K562 (cell line): ENCODE results near the gene BEND6. TPM values are rescaled to one million over a fixed set of nuclear protein-coding genes. Genes with fewer than 3 reads are reported as not detected.

ENCODE experiments used
- ATAC-seq: fragments of 200-7000 bp; cut with Tn5 transposase; 3 replicates; pipeline ENCODE4 v1.9.1; 2020; ENCODE audit warnings: moderate library complexity
- BruUV-seq: library from RNA; stranded (reverse); fragments of 400-500 nt; replicated peaks from 2 replicates; lab custom pipeline; 2021; lab: Mats Ljungman, UMichigan
- CTCF ChIA-PET: fragments of 300-600 bp; formaldehyde crosslinking; extraction: SDS; loops from one replicate; lab custom pipeline; 2021; ENCODE audit warnings: low intra/inter-chr PET ratio; lab: Yijun Ruan, JAX
- POLR2A ChIA-PET: fragments of 300-600, 350-650 bp; sonication (Branson Sonifier 250); formaldehyde crosslinking; extraction: SDS; loops from one replicate; lab custom pipeline; 2021; ENCODE audit warnings: antibody characterized with exemption, inconsistent platforms; lab: Yijun Ruan, JAX
- DNase-seq, 4 experiments: peaks; one replicate each; pipeline versions ENCODE4 v3.0.0 to v3.0.0-alpha.2; 2011 to 2018; ENCODE audit warnings: low spot score in 3 of 4, mixed read lengths in 3 of 4; ENCODE audit errors: extremely low read depth in 1 of 4
- FAIRE-seq: peaks from 2 replicates; lab custom pipeline; 2011; peaks lifted over from hg19 to GRCh38; lab: Jason Lieb, UNC
- H2AFZ ChIP-seq: 2 replicates; pipeline ENCODE4 v1.6.0; 2011; ENCODE audit warnings: low read depth, low read length, control low read depth, inconsistent platforms
- H3K27ac ChIP-seq: fragments of 200-600 bp; 3 replicates; pipeline ENCODE4 v1.8.0; 2011; ENCODE audit warnings: low read depth, mild to moderate bottlenecking, control low read depth, inconsistent platforms, low read length, moderate library complexity, mixed read lengths; ENCODE audit errors: extremely low read depth
- H3K27me3 ChIP-seq, 2 experiments: fragments of 300-600 bp in 1 of 2; 2 replicates in 1 of 2; 3 replicates in 1 of 2; pipeline versions ENCODE4 v1.6.0 to v1.8.0; 2011; ENCODE audit warnings: inconsistent platforms in 2 of 2, low read length in 2 of 2, mild to moderate bottlenecking in 1 of 2, mixed read lengths in 1 of 2, moderate library complexity in 1 of 2; ENCODE audit not compliant: control insufficient read depth in 2 of 2, insufficient read depth in 2 of 2
- H3K36me3 ChIP-seq: fragments of 300-600 bp; 3 replicates; pipeline ENCODE4 v1.8.0; 2011; ENCODE audit warnings: mild to moderate bottlenecking, low read length, inconsistent platforms; ENCODE audit not compliant: control insufficient read depth, insufficient read depth
- H3K4me1 ChIP-seq, 2 experiments: fragments of 200-600 bp in 1 of 2; replicated peaks in 1 of 2; 2 replicates in 1 of 2; 3 replicates in 1 of 2; pipeline versions ENCODE4 v1.5.1 to v1.8.0; 2011; ENCODE audit warnings: inconsistent platforms in 2 of 2, low read length in 2 of 2, mild to moderate bottlenecking in 1 of 2, mixed read lengths in 1 of 2, moderate library complexity in 1 of 2; ENCODE audit not compliant: control insufficient read depth in 2 of 2, insufficient read depth in 2 of 2
- H3K4me2 ChIP-seq: 2 replicates; pipeline ENCODE4 v1.6.1; 2011; ENCODE audit warnings: low read length, control low read depth, inconsistent platforms, mixed read lengths; ENCODE audit not compliant: insufficient read depth
- H3K4me3 ChIP-seq: fragments of 200-600 bp; sonication (generic), shearing (Covaris generic); 2 replicates; pipeline ENCODE4 v1.5.1; 2016; ENCODE audit warnings: control low read depth, inconsistent platforms
- H3K79me2 ChIP-seq: fragments of 200-600 bp; 3 replicates; pipeline ENCODE4 v1.8.0; 2011; ENCODE audit warnings: low read length, inconsistent platforms; ENCODE audit not compliant: control insufficient read depth, insufficient read depth
- H3K9ac ChIP-seq, 2 experiments: 2 replicates each; pipeline versions ENCODE4 v1.6.0 to v1.6.1; 2011; ENCODE audit warnings: low read depth in 2 of 2, low read length in 2 of 2, control low read depth in 1 of 2, inconsistent platforms in 1 of 2, mild to moderate bottlenecking in 1 of 2, mixed read lengths in 1 of 2; ENCODE audit not compliant: insufficient read depth in 1 of 2
- H3K9me1 ChIP-seq: one replicate; pipeline ENCODE4 v1.6.0; 2011; ENCODE audit warnings: inconsistent platforms, mild to moderate bottlenecking, low read length, moderate library complexity; ENCODE audit not compliant: control insufficient read depth, insufficient read depth
- H3K9me3 ChIP-seq: replicated peaks from 2 replicates; pipeline ENCODE4 v1.5.1; 2011; ENCODE audit warnings: low read depth, low read length, inconsistent platforms; ENCODE audit not compliant: control insufficient read depth, insufficient read depth
- H4K20me1 ChIP-seq: replicated peaks from 2 replicates; pipeline ENCODE4 v1.6.1; 2011; ENCODE audit warnings: low read length, inconsistent platforms, mixed read lengths; ENCODE audit not compliant: control insufficient read depth, insufficient read depth
- BCOR ChIP-seq: fragments of 450-650 bp; IDR thresholded peaks from 2 replicates; pipeline ENCODE4 v1.6.1; 2016
- HMGN3 ChIP-seq: IDR thresholded peaks from 2 replicates; pipeline ENCODE4 v1.6.1; 2011; ENCODE audit warnings: borderline replicate concordance, low read depth, mild to moderate bottlenecking, mixed read lengths, low read length; ENCODE audit not compliant: insufficient read length; ENCODE audit errors: extremely low read depth
- KDM1A ChIP-seq, 2 experiments: fragments of 450-650 bp; IDR thresholded peaks; 2 replicates each; pipeline ENCODE4 v1.6.1; 2016; ENCODE audit warnings: mild to moderate bottlenecking in 2 of 2
- OTX1 ChIP-seq: fragments of 450-650 bp; formaldehyde crosslinking; IDR thresholded peaks from 2 replicates; pipeline ENCODE4 v1.4.0; 2022; ENCODE audit warnings: mild to moderate bottlenecking
- ZNF146 ChIP-seq: IDR thresholded peaks from one replicate; pipeline ENCODE4 v1.6.1; 2018; ENCODE audit warnings: missing compliant biosample characterization; ENCODE audit not compliant: unreplicated experiment
- WGBS: fragments of 100-300 bp; shearing (Covaris generic); methylation state at CpG from one replicate; pipeline ENCODE4 v1.1.6; 2016; ENCODE audit warnings: low coverage, mixed read lengths; ENCODE audit not compliant: insufficient coverage; ENCODE audit errors: missing lambda C conversion rate; 5-methylcytosine and 5-hydroxymethylcytosine counted together
- in situ Hi-C: fragments of 300-500 bp; cut with MboI; formaldehyde crosslinking; loops from 4 replicates; pipeline ENCODE4 v1.15.0; 2018; ENCODE audit warnings: inconsistent platforms, mixed read lengths
- intact Hi-C: fragments of 100-400 bp; cut with micrococcal nuclease; formaldehyde crosslinking; loops from 2 replicates; pipeline ENCODE4 v1.14.2; 2022
- polyA plus RNA-seq, 8 experiments: library from polyadenylated mRNA; depleted of rRNA in 4 of 8; stranded (reverse) in 5 of 8; unstranded in 3 of 8; fragments of >200 nt; fragmentation: Nextera tagmentation in 2 of 8; fragmentation: Illumina TruSeq in 1 of 8; extraction: Ambion mirVana in 2 of 8; extraction: Trizol in 1 of 8; gene quantifications; 2 replicates each; pipeline versions ENCODE4 v1.2.1 to v1.2.3, GENCODE V29; 2011 to 2014; ENCODE audit warnings: inconsistent platforms in 1 of 8, missing spikeins in 1 of 8
- total RNA-seq, 7 experiments: library from RNA; depleted of rRNA in 6 of 7; stranded (reverse); fragments of >200 nt in 6 of 7; fragmentation: Illumina TruSeq in 2 of 7; extraction: Trizol in 2 of 7; gene quantifications; 2 replicates each; pipeline versions ENCODE4 v1.2.1 to v1.2.3, GENCODE V29; 2011 to 2021; ENCODE audit warnings: low replicate concordance in 1 of 7

BEND6 gene
- total and polyA plus RNA-seq, 9 of the 15 experiments (the other 6 are each of a cell fraction or from before 2014, with no cell fraction given), result 0.37 to 4.0 (median 1.1) TPM

DNA sequence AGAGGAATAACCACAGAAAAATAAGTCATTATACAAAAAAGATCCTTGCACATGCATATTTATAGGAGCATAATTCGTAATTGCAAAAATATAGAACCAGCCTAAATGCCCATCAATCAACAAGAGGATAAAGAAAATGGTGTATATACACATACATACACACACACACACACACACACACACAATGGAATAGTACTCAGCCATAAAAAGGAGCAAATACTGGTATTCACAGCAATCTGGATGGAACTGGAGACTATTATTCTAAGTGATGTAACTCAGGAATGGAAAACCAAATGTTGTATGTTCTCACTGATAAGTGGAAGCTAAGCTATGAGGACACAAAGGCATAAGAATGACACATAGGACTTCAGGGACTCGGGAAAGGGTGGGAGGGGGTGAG is 89.7 kb downstream of the BEND6 start:
- Histone ChIP-seq H3K27me3 (no peaks in the 10 kb centered on the region), H3K9me1 (no peaks in the 10 kb centered on the region), H4K20me1 (no peaks in the 10 kb centered on the region), H3K27ac (no peak overlapping the region), H3K36me3 (peaks cover 13% of the 10 kb centered on the region), H3K9ac (no peak overlapping the region), H2AFZ (no peak overlapping the region), H3K79me2 (peaks cover 26% of the 10 kb centered on the region), H3K4me1 (peaks cover 6 to 7% of the 10 kb centered on the region in 2 experiments; a peak in 4 of 5 replicates), H3K4me3 (no peak overlapping the region)
- intact Hi-C loops (no loop called here), in situ Hi-C loops (no loop called here)
- ATAC-seq (no peak), DNase-seq (no peak), FAIRE-seq (no peak)
- CTCF ChIA-PET, result no interaction called here
- POLR2A ChIA-PET, result no interaction called here
- no TSS peak for BruUV-seq
- TF ChIP-seq OTX1 (CRISPR knock-in tag) (no peak), KDM1A (IDR thresholded peaks at IDR 0.05) (peak in 1 of 2 experiments; percentile 23; a peak in 1 of 4 replicates), HMGN3 (no peak), ZNF146 (CRISPR knock-in tag) (peak; percentile 89), BCOR (peak; percentile 23; the same call in 1 of the 2 replicates)
- TF ChIP-seq, all 486 proteins: peak for 3
- WGBS, result 83% methylated on average over 2 of the region's 2 CpGs
- Histone ChIP-seq H3K9me3 (peaks cover 3% of the 10 kb centered on the region), H3K4me2 (no peak overlapping the region)
